NCI-H128 (cell line): ENCODE data around the gene SLC37A1.

ENCODE experiments used
- DNase-seq: peaks from one replicate; lab custom pipeline; 2025; ENCODE audit not compliant: unreplicated experiment; lab: John Stamatoyannopoulos, UW

SLC37A1 gene

DNA sequence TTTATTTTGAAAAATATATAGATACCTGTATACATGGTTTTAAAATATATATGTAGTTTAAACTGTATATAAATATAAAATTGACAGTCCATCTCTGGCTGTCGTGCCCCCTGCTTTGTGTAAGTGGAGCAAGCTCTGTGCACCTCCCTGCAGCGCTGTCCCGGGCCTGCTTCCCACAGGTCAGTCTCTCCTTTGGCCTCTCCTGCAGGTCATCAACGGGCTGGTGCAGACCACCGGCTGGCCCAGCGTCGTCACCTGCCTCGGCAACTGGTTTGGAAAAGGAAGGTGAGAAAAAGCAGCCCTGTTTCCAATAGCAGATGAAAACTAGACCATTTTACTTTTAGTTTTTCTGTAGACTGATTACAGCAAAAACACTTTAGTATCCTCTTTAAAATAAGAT is 28.5 kb downstream of the SLC37A1 start:
- no peak for DNase-seq

- DNase-seq, result no peak
These were observed 28.9 kb downstream of the SLC37A1 start for GRCh38 chr21:42542596-42542995.

DNA sequence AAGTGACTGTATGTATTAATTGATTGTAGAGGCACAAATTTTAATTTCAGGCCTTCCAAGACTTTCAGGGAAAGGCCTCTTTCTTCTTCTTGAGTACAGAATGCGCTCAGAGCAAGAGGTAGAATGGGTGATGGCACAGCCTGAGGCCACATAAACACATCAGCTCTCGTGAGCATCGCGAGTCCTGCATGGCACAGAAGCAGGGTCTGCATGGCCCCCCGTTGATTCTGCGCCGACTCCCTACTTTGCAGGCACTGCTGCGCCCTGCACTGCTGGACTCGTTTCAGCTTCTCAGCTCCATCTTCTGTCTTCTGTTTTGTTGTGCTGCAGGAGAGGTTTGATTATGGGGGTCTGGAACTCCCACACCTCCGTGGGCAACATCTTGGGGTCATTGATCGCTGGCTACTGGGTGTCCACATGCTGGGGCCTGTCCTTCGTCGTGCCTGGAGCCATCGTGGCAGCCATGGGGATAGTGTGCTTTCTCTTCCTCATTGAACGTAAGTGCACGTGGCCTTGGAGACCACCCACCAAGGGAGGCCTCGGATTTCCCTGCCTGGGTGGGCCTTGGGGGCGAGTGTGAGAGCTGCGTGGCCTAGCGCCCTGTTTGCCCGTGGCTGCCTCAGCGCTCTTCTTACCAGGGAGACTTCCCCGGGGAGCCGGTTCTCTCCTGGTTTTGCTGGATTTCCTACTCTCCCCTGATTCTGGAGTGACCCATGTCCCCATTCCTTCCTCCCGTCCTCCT is 29.6 kb downstream of the SLC37A1 start:
- DNase-seq, result no peak

DNA sequence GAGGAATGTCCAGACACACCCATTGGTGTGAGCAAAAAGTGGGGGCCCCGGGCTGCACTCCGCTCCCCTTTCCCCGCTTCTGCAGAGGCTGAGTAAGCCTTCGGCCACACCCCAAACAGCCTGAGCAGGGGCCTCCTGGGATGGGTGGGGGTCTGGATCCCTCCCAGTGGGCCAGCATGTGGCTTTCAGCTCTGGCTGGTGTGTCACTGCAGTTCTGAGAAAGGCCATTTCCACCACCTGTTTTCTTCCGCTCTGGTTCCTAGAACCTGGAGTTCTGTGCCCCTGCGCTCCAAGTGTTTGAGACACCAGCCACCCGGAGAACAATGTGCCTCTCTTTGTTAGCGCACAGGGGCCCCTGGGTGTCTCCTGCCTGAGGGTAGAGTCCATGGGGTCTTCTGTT is 30.9 kb downstream of the SLC37A1 start:
- no peak for DNase-seq

DNA sequence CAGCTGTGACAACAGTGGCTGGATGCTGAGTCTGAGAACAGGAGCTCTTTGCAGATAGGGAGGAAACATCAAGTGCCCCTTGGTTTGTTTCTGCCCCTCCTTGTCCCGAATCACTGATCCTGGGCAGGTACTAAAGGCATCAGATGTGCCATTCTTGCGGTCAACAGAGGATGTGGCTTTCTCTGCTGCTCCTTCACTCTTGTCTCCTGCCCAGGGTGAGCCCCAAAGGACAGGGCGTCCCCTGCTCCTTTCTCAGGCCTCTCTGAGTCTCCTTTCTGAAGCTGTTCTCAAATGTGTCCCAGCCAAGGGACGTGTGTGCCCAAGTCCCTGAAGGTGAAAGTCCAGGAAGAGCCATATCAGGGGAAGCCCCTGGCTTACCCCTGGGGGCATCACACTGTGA is 31.7 kb downstream of the SLC37A1 start:
- DNase-seq, result no peak

DNA sequence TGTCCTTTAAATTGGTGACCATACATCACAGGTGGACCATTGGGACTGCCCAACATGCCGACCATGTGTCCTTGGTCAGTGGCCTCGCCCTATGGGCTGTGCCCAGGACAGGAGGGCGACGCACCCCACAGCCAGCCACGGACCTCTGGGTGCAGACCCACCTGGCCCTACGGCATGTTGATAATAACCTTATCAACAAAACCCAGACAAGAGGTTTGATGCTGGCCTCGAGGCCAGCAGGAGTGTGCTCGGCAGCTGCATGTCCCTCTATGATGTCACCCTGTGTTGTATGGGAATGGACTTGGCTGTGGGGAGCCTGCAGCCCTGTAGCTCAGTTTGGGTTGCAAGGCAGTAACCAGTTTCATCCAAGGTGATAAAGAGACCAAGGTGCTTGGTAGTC is 32.1 kb downstream of the SLC37A1 start:
- no peak for DNase-seq

DNA sequence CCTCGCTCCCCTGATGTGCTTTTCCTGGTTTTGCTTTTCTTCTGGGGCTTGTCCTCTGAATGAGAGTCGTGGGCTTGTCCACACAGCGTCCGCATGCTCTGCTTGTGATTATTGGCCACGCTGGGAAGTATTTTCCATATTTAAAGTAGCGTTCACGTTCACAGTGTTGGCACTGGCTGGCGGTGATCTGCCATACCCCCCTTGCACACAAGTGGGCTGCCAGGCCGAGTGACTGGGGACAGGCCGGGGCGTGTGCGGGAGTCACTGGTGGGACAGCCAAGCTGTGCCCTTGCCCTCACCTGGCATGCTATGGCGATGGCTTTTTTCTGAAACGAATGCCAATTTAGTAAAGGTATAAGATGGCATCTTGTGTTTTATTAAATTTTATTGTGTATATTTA is 32.8 kb downstream of the SLC37A1 start:
- DNase-seq, result no peak

DNA sequence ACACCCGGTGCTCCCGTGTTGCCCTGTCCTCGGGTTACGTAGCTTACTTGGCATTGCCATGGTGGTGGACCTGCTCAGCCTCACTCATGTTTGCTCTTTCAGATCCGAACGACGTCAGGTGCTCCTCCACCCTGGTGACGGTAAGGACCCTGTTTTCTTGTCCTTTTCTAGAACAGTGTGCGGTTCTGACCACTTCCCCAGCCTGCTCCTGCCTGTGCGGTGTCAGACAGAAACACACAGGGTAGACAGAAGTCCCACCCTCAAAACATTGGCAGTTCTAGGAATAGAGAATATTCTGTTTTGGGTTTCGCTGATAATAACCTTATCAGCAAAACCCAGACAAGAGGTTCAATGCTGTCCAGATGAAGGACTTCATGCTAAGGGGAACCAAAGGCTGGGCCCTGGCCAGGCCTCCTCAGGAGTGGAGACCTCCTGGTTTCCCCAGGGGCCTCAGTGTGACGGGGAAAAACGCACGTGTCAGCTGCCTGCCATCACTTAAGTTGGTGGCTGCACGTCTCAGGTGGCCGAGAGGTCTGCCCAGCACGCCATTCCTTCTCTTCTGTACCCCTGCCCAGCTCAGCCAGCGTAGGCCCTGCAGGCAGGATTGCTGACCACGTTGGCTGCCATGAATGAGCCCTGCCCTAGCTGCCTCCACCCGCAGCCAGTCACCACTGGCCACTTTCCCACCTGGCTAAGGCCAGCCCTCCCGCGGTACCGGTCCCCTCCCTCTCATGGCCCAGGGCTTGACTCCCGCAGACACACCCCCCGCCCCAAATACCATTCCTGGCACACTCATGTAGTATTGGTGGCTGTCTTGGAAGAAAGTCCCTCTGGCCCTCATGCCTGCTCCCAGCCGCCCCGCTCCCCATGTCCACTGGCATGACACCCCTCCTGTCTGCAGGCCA is 33.6 kb downstream of the SLC37A1 start:
- DNase-seq, result no peak

DNA sequence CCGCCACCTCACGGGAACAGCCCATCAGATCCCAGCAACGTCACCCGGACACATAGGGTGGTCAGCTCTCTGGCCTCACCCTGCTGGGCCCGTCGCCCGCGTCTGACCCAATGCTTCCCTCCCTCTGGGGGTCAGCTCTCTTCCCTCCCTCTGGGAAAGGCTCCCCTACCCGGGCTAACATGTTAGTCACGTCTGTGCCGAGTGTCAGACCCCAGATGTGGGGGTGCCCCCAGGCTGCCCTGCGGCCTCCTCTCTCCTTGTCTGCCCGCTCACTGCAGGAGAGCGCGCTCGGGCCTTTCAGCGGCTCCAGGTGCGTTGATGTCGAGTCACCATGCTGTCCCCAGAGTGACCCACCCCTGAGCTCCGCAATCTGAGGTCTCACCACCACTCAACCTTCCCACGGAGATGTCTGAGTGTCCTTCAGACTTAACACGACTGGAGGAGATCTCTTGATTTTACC is 34.3 kb downstream of the SLC37A1 start:
- no peak for DNase-seq

DNA sequence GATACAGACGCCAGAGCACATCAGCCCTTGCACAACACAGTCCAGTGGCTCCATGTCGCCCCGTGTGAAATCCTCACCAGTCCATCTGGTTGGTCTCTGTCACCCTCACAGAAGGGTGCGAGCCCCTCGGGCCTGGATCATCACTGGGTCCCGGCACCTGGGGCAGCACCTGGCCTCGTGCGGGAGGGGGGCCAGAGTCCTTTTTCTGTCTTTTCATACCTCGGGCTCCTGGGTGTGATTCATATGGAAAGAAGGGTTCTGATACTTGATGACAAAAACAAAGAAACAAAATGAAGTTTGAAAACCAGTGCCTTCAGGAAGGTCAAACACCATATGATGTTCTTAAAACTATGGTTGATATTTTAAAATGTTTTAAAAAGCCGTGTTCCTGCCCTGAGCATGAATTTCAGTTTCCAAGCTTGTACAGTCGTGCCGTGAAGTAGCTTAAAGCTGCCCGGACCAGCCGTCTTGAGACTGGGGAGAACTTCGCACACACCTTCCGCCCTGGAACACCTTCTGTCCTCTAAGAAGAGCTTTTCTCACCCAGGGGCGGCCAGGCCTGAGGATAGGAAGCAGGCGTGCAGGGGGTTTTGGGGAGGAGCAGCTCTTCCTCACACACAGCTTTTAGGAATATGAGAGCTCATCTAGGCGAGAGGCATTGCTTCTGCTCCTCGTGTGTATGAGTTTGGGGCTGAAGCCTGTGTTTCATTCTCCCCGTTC is 35.2 kb downstream of the SLC37A1 start:
- no peak for DNase-seq

GRCh38 chr21:42550817-42551216 is 37.2 kb downstream of the SLC37A1 start:
- no peak for DNase-seq

GRCh38 chr21:42552407-42553336 is 39.0 kb downstream of the SLC37A1 start:
- no peak for DNase-seq

DNA sequence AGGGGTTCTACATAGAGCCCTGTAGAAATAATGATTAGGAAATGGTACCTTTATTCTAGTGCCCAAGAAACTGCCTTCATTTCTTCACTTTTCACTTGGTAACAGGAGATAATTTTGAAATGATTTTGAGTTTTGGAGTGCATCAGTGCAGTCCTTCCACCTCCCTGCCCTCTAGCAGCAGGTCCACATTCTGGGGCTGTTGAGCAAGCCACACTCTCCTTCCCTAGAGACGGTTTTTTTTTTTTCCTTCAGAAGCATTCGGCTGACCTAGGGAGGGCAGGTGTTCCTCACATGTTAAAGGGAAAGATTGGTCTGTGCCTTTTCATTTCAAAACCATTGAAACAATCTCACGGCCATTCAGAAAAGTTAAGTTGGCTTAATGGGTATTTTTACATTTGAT is 39.8 kb downstream of the SLC37A1 start:
- DNase-seq, result no peak

DNA sequence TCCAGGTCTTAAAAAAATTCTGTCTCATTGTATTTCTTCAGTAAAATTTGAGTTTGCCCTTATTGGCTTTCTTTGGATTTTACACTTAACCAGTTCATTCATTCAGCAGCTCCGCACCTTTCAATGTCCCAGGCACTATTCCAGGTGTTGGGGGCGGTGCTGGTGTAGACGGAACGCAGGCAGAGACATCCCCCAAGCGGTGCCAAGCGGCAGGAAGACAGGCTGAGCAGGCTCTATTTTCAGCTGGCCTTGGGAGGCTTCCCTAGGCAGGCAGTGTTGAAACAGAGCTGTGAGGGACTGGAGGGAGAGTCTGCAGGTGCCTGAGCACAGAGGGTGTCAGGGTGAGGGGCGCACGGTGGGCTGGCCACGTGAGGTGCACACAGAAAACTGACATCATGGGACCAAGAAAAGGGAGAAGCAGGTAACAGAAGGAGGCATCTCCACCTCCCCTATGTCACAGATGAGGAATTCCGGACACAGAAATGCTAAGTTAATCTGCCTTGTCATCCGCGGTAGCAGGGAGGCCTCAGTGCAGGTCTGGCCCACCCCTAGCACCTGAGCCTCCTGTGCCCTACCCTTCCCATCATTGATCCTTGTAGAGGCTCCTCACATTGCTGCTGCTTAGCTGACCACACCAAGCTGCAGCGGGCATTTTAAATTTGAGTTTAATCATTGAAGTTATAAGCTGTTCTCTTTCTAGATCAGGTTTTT is 40.8 kb downstream of the SLC37A1 start:
- DNase-seq, result no peak

- no peak for DNase-seq
These were observed 42.2 kb downstream of the SLC37A1 start for GRCh38 chr21:42555756-42556438.

- no peak for DNase-seq
These were observed 42.8 kb downstream of the SLC37A1 start for GRCh38 chr21:42556476-42556875.

- no peak for DNase-seq
These were observed 43.3 kb downstream of the SLC37A1 start for GRCh38 chr21:42556960-42557359.

DNA sequence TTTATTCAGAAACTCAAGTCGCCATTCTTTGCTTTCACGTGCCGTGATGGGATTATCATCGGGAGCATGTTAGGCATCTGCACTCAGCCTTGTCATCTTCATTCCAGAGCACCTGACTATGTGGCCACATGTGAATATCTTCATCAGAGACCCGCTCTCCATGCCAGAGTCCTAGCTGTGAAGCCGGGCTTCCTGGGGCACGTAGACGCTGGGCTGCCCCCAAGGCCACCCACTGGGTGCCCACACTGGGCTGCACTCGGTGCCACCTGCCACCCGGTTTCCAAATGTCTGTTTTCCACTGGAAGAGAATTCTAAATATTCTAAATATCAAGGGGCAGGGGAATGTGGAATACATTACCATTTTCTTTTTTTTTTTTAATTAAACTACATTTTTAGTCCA is 43.8 kb downstream of the SLC37A1 start:
- DNase-seq, result no peak

DNA sequence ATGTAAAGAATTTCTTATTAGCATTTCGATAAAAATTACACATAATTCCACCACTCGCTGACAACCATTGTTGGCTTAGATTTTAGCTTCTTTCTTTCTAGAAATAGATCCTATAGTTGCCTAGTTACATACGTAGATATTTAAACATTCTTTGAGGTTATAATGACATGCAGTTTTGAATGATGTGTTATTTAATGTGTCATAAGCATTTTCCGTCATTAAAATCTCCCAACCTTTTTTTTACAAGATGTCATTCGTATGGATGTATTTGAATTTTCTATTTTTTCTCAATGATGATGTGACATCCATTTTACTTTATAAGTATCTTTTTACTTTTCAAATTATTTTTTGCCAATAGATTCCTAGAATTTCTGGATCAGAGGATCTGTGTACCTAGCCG is 44.7 kb downstream of the SLC37A1 start:
- DNase-seq, result no peak
